ENCODE measurements around the gene C3.
A peak's percentile ranks its signal among the peaks of the same experiment; 100 is the strongest.
"Not testable (repeated sequence)": the region's sequence is repeated elsewhere in the genome, so short reads cannot be mapped to it uniquely, and the experiment has no call there.

C3 gene

DNA sequence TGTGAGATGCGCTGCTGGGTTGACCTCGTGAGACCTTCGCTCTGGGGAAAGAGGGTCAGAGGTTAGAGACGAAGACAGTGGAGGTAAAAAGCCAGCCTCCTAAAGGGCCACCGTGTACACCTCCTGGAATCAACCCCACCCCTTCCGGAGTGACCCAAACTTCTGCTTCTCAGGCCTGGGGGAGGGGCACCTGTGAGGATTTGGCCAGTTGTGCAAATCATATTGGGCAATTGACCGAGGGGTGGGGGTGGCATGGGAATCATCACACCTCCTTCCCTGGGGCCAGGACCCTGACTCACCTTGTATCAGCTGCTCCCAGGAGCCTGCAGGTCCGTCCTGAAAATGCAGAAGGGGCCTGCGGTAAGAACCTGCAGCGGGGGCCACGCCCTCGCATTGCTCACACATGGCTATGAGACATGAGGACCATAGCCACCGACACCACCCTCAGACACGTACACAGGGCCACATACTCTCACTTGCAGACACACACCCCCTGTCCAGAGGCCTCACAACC lies 53.3 kb downstream of the C3 start:
- DNase-seq (ENCODE audit: low read depth in 2 of 2, low spot score in 1 of 2) = no peak

DNA sequence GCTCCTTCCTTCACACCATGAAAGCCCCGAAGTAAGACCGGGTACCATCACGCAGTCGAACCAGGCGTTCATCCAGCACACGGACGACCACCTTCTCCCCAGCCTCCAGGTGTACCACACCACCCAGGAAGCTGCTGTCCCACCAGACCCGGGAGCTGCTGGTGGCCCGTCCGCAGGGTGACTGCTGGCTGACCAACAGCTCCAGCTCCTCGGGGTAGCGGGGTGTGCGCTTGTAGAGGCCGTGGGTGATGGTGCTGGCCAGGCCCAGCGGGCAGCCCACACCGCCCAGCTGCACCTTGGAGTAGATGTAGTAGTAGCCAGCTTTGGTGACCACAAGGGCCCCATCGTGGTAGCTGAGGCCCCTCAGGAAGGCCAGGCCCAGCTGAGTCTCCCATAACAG lies 55.5 kb downstream of the C3 start:
- no peak for DNase-seq (ENCODE audit: low read depth in 2 of 2, low spot score in 1 of 2)

DNA sequence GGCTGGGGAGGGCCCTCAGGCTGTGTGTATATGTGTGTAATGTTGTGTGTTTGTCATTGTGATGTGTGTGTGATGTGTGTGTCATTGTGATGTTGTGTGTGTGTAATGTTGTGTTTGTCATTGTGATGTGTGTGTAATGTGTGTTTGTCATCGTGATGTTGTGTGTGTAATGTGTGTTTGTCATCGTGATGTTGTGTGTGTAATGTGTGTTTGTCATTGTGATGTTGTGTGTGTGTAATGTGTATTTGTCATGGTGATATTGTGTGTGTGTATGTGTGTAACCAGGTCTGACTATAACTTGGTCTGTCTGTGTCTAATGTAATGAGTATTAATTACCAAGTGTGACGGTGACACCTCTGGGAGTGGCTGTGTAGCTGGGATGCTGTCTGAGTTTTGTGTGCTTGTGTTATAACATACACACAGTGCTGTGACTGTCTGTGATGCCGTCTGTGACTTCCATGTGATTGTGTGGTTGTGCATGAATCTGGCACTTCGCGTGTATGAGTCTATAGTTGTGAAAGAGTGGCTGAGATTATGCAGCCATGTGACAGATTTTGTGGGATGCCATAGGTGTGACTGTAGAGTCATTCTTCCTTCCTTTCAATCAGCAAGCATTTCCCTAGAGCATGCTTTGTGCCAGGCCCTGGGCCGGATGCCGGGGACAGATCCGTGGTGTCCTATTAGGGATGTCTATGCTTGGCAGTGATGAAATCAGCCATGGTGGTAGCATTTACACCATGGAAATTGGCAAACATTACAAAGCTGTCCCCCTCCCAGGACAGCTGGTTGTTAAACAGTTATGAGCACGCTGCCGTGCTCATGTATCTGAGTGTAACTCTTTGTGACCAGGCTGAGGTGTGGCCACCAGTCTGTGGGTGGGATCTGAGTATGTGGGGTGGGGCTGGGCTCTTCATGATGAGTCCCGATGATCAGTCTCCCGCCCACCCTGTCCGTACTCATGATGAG lies 56.9 kb downstream of the C3 start:
- DNase-seq (ENCODE audit: low read depth in 2 of 2, low spot score in 1 of 2) = no peak

GRCh38 chr19:6662702-6663101 lies 57.7 kb downstream of the C3 start:
- no peak for DNase-seq (ENCODE audit: low read depth in 2 of 2, low spot score in 1 of 2)

GRCh38 chr19:6661509-6662244 lies 58.8 kb downstream of the C3 start:
- DNase-seq (ENCODE audit: low read depth in 2 of 2, low spot score in 1 of 2) = peak in 1 of 2 donors; percentile 53

DNA sequence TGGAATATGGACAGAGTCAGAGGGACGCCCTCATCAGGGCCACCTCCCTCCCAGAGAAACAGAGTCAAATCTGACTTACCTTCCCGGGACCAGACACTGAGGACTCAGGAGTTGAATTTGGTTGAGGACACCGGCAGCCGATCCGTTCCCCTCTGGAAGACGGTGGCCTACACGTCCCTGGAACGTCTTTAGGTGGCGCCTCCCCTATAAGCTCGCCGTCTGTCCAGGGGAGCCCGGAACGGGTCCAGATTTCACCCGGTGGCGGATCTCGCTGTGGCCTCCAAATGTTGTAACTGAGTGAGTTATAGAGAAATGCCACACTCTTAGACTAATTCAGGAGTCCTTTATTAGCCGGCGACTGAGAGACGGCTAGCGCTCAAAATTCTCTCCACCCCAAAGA lies 59.5 kb downstream of the C3 start:
- no peak for DNase-seq (ENCODE audit: low read depth in 2 of 2, low spot score in 1 of 2)

- not testable (repeated sequence) for DNase-seq (ENCODE audit: low read depth in 2 of 2, low spot score in 1 of 2)
These were observed 64.1 kb downstream of the C3 start for GRCh38 chr19:6656390-6656789.

GRCh38 chr19:6654347-6655310 lies 65.8 kb downstream of the C3 start:
- peak in 1 of 2 donors; percentile 48 for DNase-seq (ENCODE audit: low read depth in 2 of 2, low spot score in 1 of 2)

- no peak for DNase-seq (ENCODE audit: low read depth in 2 of 2, low spot score in 1 of 2)
These were observed 67.7 kb downstream of the C3 start for GRCh38 chr19:6652805-6653094.

- DNase-seq (ENCODE audit: low read depth in 2 of 2, low spot score in 1 of 2) = no peak
These were observed 68.3 kb downstream of the C3 start for GRCh38 chr19:6651965-6652804.

DNA sequence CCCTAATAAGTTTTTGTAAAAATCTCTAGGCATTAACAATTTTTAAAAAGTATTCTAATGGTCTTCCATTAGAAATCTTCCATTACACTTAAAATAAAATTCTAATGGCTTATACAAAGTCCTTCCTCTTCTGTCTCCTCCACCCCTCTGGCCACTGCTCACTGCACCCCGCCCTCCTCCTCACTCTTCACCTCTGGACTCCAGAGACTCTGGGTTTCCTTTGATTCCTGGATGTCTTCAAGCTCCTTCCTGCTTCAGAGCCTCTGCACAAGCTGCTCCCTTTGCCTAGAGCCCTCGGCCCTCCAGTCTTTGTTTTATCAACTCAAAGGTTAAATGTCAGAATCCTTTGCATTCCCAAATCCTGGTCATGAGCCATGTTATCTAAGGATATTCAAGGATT lies 71.3 kb downstream of the C3 start:
- DNase-seq (ENCODE audit: low read depth in 2 of 2, low spot score in 1 of 2) = no peak

- DNase-seq (ENCODE audit: low read depth in 2 of 2, low spot score in 1 of 2) = no peak
These were observed 72.2 kb downstream of the C3 start for GRCh38 chr19:6648141-6648715.

- DNase-seq (ENCODE audit: low read depth in 2 of 2, low spot score in 1 of 2) = no peak
These were observed 75.7 kb downstream of the C3 start for GRCh38 chr19:6644796-6645195.

DNA sequence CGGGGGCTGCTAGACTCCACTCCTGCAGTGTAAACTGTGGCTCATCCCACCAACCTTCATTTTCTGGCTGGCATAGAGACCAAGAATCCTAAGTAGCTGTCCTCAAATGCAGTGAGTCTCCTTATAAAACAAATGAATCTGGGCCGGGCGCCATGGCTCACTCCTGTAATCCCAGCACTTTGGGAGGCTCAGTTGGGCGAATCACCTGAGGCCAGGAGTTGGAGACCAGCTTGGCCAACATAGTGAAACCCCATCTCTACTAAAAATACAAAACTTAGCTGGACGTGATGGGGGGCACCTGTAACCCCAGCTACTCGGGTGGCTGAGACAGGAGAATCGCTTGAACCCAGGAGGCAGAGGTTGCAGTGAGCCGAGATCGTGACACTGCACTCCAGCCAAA lies 80.1 kb downstream of the C3 start:
- DNase-seq (ENCODE audit: low read depth in 2 of 2, low spot score in 1 of 2) = not testable (repeated sequence)

DNA sequence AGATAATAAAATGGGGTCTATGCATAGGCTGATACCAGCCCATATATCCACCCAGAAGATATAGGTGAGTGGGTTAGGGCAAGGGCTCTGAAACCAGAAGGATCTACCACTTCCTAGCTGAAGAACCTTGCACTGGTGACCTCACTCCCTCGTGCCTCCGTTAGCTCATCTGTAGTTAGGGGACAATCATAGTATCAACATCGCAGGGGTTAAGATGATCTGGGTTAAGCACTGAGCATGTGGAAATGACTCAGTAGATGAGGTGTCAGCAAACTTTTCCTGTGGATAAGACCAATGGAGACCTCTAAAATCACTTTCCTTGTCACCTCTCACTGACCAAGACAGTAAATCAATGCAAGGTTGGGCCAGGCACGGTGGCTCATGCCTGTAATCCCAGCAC lies 81.0 kb downstream of the C3 start:
- DNase-seq (ENCODE audit: low read depth in 2 of 2, low spot score in 1 of 2) = no peak

DNA sequence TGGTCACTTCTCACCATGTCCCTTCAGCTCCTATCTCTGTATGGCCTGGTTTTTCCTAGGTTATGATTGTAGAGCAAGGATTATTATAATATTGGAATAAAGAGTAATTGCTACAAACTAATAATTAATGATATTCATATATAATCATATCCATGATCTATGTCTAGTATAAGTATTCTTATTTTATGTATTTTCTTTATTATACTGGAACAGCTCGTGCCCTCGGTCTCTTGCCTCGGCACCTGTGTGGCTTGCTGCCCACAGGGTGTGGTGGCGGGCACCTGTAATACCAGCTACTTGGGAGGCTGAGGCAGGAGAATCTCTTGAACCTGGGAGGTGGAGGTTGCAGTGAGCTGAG lies 87.0 kb downstream of the C3 start:
- DNase-seq (ENCODE audit: low read depth in 2 of 2, low spot score in 1 of 2) = not testable (repeated sequence)

GRCh38 chr19:6632747-6633455 lies 87.5 kb downstream of the C3 start:
- not testable (repeated sequence) for DNase-seq (ENCODE audit: low read depth in 2 of 2, low spot score in 1 of 2)

- peak; percentile 64 to 83 for DNase-seq (ENCODE audit: low read depth in 2 of 2, low spot score in 1 of 2)
These were observed 88.3 kb downstream of the C3 start for GRCh38 chr19:6632002-6632621.
